GM12865 (cell line): ENCODE results near the gene SPTAN1.
A peak's percentile ranks its signal among the peaks of the same experiment; 100 is the strongest.

Experiments
- DNase-seq: peaks from one replicate; pipeline ENCODE4 v3.0.0; 2010; ENCODE audit warnings: low read depth
- H3K4me3 ChIP-seq: 2 replicates; pipeline ENCODE4 v1.5.1; 2011; ENCODE audit warnings: mild to moderate bottlenecking, low read depth, low read length, control low read depth
- TF ChIP-seq, protein P1 (sequence below): IDR thresholded peaks from 2 replicates; pipeline ENCODE4 v1.5.1; 2011; ENCODE audit warnings: low read length, control low read depth, low read depth, inconsistent platforms; ENCODE audit not compliant: insufficient read depth; ENCODE audit errors: missing control alignments

The SPTAN1 gene

DNA sequence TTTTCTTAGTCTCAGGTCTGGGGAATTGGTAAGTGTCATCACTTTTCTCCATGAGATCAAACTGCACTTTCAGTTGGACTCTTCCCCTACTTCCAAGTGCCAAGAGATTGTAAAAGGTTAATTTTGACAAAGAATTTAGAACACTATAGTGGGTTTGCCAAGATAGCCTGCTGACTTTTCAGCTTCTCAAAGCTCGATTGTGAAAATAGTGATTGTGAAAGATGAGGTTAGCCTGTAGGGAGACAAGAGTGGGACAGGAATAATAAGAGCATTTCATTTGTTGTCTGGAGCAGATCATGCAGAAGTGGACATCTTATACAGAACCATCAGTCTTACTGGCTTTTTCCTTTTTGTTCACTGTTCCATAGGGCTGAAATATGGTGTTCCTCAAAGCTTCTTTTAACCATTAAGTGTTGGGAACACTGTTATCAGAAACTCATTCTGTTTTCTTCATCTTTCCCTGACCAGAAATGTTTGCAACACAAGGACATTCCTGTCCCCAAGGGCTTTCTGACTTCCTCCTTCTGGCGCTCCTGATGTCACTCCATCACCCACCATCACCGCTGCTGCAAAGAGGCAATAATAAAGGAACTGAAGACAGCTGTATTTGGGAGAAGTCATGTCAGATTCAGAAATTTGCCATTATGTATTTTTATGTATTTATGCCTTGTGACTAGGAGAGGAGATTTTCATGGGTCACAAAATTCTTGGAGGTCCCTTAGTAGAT lies 11.6 kb upstream of the SPTAN1 start:
- DNase-seq = no peak
- TF ChIP-seq, protein P1, sequence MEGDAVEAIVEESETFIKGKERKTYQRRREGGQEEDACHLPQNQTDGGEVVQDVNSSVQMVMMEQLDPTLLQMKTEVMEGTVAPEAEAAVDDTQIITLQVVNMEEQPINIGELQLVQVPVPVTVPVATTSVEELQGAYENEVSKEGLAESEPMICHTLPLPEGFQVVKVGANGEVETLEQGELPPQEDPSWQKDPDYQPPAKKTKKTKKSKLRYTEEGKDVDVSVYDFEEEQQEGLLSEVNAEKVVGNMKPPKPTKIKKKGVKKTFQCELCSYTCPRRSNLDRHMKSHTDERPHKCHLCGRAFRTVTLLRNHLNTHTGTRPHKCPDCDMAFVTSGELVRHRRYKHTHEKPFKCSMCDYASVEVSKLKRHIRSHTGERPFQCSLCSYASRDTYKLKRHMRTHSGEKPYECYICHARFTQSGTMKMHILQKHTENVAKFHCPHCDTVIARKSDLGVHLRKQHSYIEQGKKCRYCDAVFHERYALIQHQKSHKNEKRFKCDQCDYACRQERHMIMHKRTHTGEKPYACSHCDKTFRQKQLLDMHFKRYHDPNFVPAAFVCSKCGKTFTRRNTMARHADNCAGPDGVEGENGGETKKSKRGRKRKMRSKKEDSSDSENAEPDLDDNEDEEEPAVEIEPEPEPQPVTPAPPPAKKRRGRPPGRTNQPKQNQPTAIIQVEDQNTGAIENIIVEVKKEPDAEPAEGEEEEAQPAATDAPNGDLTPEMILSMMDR = no peak
- no peak overlapping the region for H3K4me3 ChIP-seq

GRCh38 chr9:128546504-128546903 lies 5.9 kb upstream of the SPTAN1 start:
- DNase-seq = no peak
- TF ChIP-seq, protein P1 = no peak

DNA sequence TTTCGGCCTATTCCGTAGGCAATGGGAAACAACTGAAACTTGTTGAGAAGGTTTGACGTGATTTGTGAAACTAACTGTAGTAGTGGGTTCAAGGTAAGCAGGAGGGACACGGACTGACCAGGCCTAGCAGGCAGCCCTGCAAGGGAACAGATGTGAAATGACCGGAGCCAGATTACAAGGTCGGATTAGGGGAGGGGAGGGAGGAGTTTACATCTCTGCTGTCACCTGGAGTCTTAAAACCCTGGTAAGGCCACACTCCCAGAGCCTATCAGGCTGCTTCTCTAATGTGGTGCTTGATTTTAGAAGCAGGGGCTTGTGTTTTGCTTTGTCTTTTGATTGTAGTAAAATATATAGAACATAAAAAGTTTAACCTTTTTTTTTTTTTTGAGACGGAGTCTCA lies 3.5 kb upstream of the SPTAN1 start:
- TF ChIP-seq, protein P1 = no peak
- no peak for DNase-seq
- no peak overlapping the region for H3K4me3 ChIP-seq

More at GRCh38 chr9:128546504-128546903, 5.9 kb upstream of the SPTAN1 start:
- no peak overlapping the region for H3K4me3 ChIP-seq

GRCh38 chr9:128550226-128550625 lies 2.2 kb upstream of the SPTAN1 start:
- TF ChIP-seq, protein P1 = no peak
- H3K4me3 ChIP-seq = no peak overlapping the region
- DNase-seq = no peak

GRCh38 chr9:128550770-128551656 lies 1.4 kb upstream of the SPTAN1 start:
- no peak for DNase-seq
- H3K4me3 ChIP-seq = peak overlapping the region; percentile 72
- TF ChIP-seq, protein P1 = no peak

GRCh38 chr9:128551657-128552152 lies 682 bp upstream of the SPTAN1 start:
- no peak for DNase-seq
- TF ChIP-seq, protein P1 = no peak
- peak overlapping the region; percentile 72 for H3K4me3 ChIP-seq
